ENCODE measurements around the gene KLF6. TPM values are rescaled to one million over a fixed set of nuclear protein-coding genes. Genes with fewer than 3 reads are reported as not detected.

Gene KLF6
- total and polyA plus RNA-seq, 7 experiments from 2014 or later = 142 to 1,870 (median 168) TPM

GRCh38 chr10:3802526-3803265, 17.7 kb upstream of the KLF6 start:
- ChIA-PET CTCF (no interaction called here), POLR2A (interaction anchor here (0.7 to 6.1 kb wide), 3 partner anchors 8 to 25 kb away, joined by 3 to 123 read pairs (median 21); partner anchors contain the start of gene KLF6)
- Mint-ChIP-seq H3K4me3 (no peak overlapping the region), H3K27ac (no peak overlapping the region), H3K9me3 (peaks cover 0 to 6% (median 0%) of the 10 kb centered on the region in 11 donors), H3K36me3 (peaks cover 0 to 16% (median 0%) of the 10 kb centered on the region in 5 donors), H3K4me1 (peaks cover 27 to 76% (median 60%) of the 10 kb centered on the region in 7 donors), H3K27me3 (no peaks in the 10 kb centered on the region)
- Histone ChIP-seq H3K36me3 (ENCODE audit: control insufficient read depth in 2 of 3, insufficient read depth in 3 of 3, low read length in 3 of 3) (no peaks in the 10 kb centered on the region), H3K27me3 (ENCODE audit: control insufficient read depth in 2 of 2, insufficient read depth in 2 of 2, low read length in 2 of 2) (no peaks in the 10 kb centered on the region), H3K4me1 (ENCODE audit: control insufficient read depth in 2 of 2, insufficient read depth in 2 of 2, low read length in 2 of 2) (peaks cover 49 to 58% of the 10 kb centered on the region in 2 donors), H3K9me3 (ENCODE audit: control insufficient read depth in 2 of 3, low read length in 3 of 3) (no peaks in the 10 kb centered on the region), H3K27ac (ENCODE audit: low read depth, low read length) (peak overlapping the region; percentile 82), H3K4me3 (ENCODE audit: low read length) (no peak overlapping the region)
- DNase-seq = no peak
- ATAC-seq = no peak
- intact Hi-C loops (cut with micrococcal nuclease) = no loop called here

- H3K4me1 ChIP-seq (ENCODE audit: control insufficient read depth in 2 of 2, insufficient read depth in 2 of 2, low read length in 2 of 2) = peaks cover 39 to 48% of the 10 kb centered on the region in 2 donors
- H3K9me3 Mint-ChIP-seq = peaks cover 0 to 7% (median 0%) of the 10 kb centered on the region in 11 donors
- intact Hi-C loops (cut with micrococcal nuclease) = no loop called here
Measured at GRCh38 chr10:3801558-3802192, 16.7 kb upstream of the KLF6 start.

DNA sequence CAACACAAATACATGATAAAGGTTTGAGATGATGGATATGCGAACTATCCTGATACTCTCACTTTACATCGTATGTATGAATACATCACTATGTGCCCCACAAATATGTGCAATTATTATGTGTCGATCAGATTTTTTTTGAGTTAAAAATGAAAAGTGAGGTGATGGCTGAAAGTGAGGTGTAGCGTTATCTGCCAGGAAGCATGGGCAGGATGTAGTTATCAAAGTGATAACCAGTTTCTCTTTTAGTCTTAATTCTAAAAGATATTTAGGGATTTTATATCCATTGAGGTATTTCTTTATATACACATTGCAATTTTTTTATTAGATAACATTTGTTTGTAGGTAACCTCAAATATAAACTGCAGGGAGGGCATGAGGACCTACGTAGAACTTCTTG, 15.6 kb upstream of the KLF6 start:
- Histone ChIP-seq H3K4me3 (ENCODE audit: low read length) (no peak overlapping the region), H3K36me3 (ENCODE audit: control insufficient read depth in 2 of 3, insufficient read depth in 3 of 3, low read length in 3 of 3) (no peaks in the 10 kb centered on the region), H3K27me3 (ENCODE audit: control insufficient read depth in 2 of 2, insufficient read depth in 2 of 2, low read length in 2 of 2) (no peaks in the 10 kb centered on the region), H3K4me1 (ENCODE audit: control insufficient read depth in 2 of 2, insufficient read depth in 2 of 2, low read length in 2 of 2) (peaks cover 28 to 37% of the 10 kb centered on the region in 2 donors), H3K27ac (ENCODE audit: low read depth, low read length) (no peak overlapping the region), H3K9me3 (ENCODE audit: control insufficient read depth in 2 of 3, low read length in 3 of 3) (no peaks in the 10 kb centered on the region)
- H3K9me3 Mint-ChIP-seq = peaks cover 0 to 9% (median 0%) of the 10 kb centered on the region in 11 donors
- ChIA-PET POLR2A (interaction anchor here (0.7 to 6.1 kb wide), 6 partner anchors 10 to 160 kb away, joined by 3 to 123 read pairs (median 4); partner anchors contain the start of gene KLF6), CTCF (no interaction called here)
- ATAC-seq (no peak), DNase-seq (no peak)
- no peaks in the 10 kb centered on the region for H3K27me3 Mint-ChIP-seq
- peak overlapping the region in 2 of 10 donors; percentile 18 to 21 for H3K4me3 Mint-ChIP-seq
- H3K36me3 Mint-ChIP-seq = peaks cover 0 to 27% (median 0%) of the 10 kb centered on the region in 5 donors
- peaks cover 9 to 64% (median 39%) of the 10 kb centered on the region in 7 donors for H3K4me1 Mint-ChIP-seq
- H3K27ac Mint-ChIP-seq = peak overlapping the region in 7 of 9 donors; percentile 7 to 72 (median 59)
- intact Hi-C loops (cut with micrococcal nuclease) = no loop called here

More at GRCh38 chr10:3801558-3802192, 16.7 kb upstream of the KLF6 start:
- DNase-seq (no peak), ATAC-seq (no peak)
- H3K27ac ChIP-seq (ENCODE audit: low read depth, low read length) = no peak overlapping the region
- Mint-ChIP-seq H3K4me3 (no peak overlapping the region), H3K4me1 (peaks cover 17 to 72% (median 50%) of the 10 kb centered on the region in 7 donors), H3K36me3 (peaks cover 0 to 21% (median 0%) of the 10 kb centered on the region in 5 donors), H3K27ac (peak overlapping the region in 2 of 9 donors; percentile 7 to 22), H3K27me3 (no peaks in the 10 kb centered on the region)
- ChIA-PET CTCF (interaction anchor here (1.2 kb wide), 1 partner anchor 17 kb away, joined by 3 read pairs; the partner anchor contains the start of gene KLF6), POLR2A (interaction anchor here (0.7 to 6.1 kb wide), 6 partner anchors 8 to 26 kb away, joined by 3 to 123 read pairs (median 4); partner anchors contain the start of gene KLF6)
- H3K36me3 ChIP-seq (ENCODE audit: control insufficient read depth in 2 of 3, insufficient read depth in 3 of 3, low read length in 3 of 3) = no peaks in the 10 kb centered on the region
- no peaks in the 10 kb centered on the region for H3K27me3 ChIP-seq (ENCODE audit: control insufficient read depth in 2 of 2, insufficient read depth in 2 of 2, low read length in 2 of 2)
- no peaks in the 10 kb centered on the region for H3K9me3 ChIP-seq (ENCODE audit: control insufficient read depth in 2 of 3, low read length in 3 of 3)
- no peak overlapping the region for H3K4me3 ChIP-seq (ENCODE audit: low read length)

- no peak for DNase-seq
- intact Hi-C loops (cut with micrococcal nuclease) = no loop called here
- H3K27me3 Mint-ChIP-seq = no peaks in the 10 kb centered on the region
- ChIA-PET POLR2A (interaction anchor here (0.9 to 6.1 kb wide), 2 partner anchors 10 to 13 kb away, joined by 3 to 123 read pairs; partner anchors contain the start of gene KLF6), CTCF (no interaction called here)
- no peaks in the 10 kb centered on the region for H3K9me3 ChIP-seq (ENCODE audit: control insufficient read depth in 2 of 3, low read length in 3 of 3)
- peaks cover 7 to 10% of the 10 kb centered on the region in 2 donors for H3K4me1 ChIP-seq (ENCODE audit: control insufficient read depth in 2 of 2, insufficient read depth in 2 of 2, low read length in 2 of 2)
- no peaks in the 10 kb centered on the region for H3K27me3 ChIP-seq (ENCODE audit: control insufficient read depth in 2 of 2, insufficient read depth in 2 of 2, low read length in 2 of 2)
- H3K27ac Mint-ChIP-seq = peak overlapping the region in 5 of 9 donors; percentile 22 to 52 (median 26)
- no peak overlapping the region for H3K27ac ChIP-seq (ENCODE audit: low read depth, low read length)
- H3K36me3 ChIP-seq (ENCODE audit: control insufficient read depth in 2 of 3, insufficient read depth in 3 of 3, low read length in 3 of 3) = no peaks in the 10 kb centered on the region
- no peak for ATAC-seq
- peaks cover 0 to 41% (median 0%) of the 10 kb centered on the region in 5 donors for H3K36me3 Mint-ChIP-seq
- peaks cover 0 to 44% (median 16%) of the 10 kb centered on the region in 7 donors for H3K4me1 Mint-ChIP-seq
- no peak overlapping the region for H3K4me3 ChIP-seq (ENCODE audit: low read length)
- H3K9me3 Mint-ChIP-seq = peaks cover 0 to 15% (median 0%) of the 10 kb centered on the region in 11 donors
- peak overlapping the region in 1 of 10 donors; percentile 6 for H3K4me3 Mint-ChIP-seq
Measured at GRCh38 chr10:3797750-3798149, 12.7 kb upstream of the KLF6 start.

DNA sequence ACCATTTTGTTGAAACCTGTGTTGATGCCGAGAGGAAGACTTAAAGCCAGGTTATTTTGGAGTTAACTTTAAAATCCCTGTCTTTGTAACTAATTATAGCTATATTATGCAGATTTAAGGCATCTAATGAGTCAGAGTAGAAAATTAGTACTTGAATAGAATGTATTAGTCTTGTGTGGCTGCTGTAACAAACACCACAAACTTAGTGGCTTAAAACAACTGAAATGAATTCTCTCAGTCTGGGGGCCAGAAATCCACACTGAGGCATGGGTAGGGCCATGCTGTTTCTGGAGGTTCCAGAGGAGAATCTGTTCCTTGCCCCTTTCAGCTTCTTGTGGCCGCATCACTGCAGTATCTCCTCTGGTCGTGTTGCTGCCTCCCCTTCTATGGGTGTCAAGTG, 8.5 kb upstream of the KLF6 start:
- no peak overlapping the region for H3K27ac Mint-ChIP-seq
- H3K9me3 Mint-ChIP-seq = peaks cover 0 to 26% (median 8%) of the 10 kb centered on the region in 11 donors
- ChIA-PET CTCF (no interaction called here), POLR2A (interaction anchor here (0.7 to 4.3 kb wide), 6 partner anchors 8 to 138 kb away, joined by 3 to 35 read pairs (median 3); partner anchors contain the start of gene KLF6)
- H3K36me3 ChIP-seq (ENCODE audit: control insufficient read depth in 2 of 3, insufficient read depth in 3 of 3, low read length in 3 of 3) = no peaks in the 10 kb centered on the region
- H3K9me3 ChIP-seq (ENCODE audit: control insufficient read depth in 2 of 3, low read length in 3 of 3) = no peaks in the 10 kb centered on the region
- peaks cover 0 to 18% (median 0%) of the 10 kb centered on the region in 7 donors for H3K4me1 Mint-ChIP-seq
- no peaks in the 10 kb centered on the region for H3K27me3 Mint-ChIP-seq
- no peak for DNase-seq
- H3K4me3 Mint-ChIP-seq = no peak overlapping the region
- intact Hi-C loops (cut with micrococcal nuclease) = no loop called here
- no peak overlapping the region for H3K27ac ChIP-seq (ENCODE audit: low read depth, low read length)
- no peaks in the 10 kb centered on the region for H3K27me3 ChIP-seq (ENCODE audit: control insufficient read depth in 2 of 2, insufficient read depth in 2 of 2, low read length in 2 of 2)
- no peaks in the 10 kb centered on the region for H3K4me1 ChIP-seq (ENCODE audit: control insufficient read depth in 2 of 2, insufficient read depth in 2 of 2, low read length in 2 of 2)
- ATAC-seq = no peak
- H3K36me3 Mint-ChIP-seq = peaks cover 0 to 53% (median 7%) of the 10 kb centered on the region in 5 donors
- H3K4me3 ChIP-seq (ENCODE audit: low read length) = no peak overlapping the region

DNA sequence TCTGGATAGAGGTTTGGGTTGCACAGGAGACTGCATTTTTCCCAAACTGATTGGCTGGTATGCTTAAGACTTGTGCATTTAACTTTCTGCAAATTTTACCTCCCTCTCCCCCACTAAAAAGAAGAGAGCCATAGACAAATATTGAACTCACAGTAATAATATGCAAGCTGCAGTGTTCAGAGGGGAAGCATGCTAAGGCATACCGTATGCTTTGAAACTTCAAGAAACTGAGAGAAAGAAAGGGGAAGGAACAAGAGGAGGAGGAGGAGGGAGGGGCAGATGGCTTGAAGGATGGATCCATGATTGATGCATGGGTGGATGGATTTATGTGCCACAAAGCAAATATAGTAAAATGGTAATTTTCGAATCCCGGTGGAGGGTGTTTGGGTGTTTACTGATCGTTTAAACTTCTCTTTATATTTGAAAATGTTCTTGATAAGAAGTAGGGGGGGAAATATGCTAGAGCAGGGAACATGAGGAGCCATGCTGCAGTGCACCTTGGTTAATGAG, 7.8 kb upstream of the KLF6 start:
- ChIA-PET CTCF (no interaction called here), POLR2A (interaction anchor here (0.6 to 4.3 kb wide), 6 partner anchors 7 to 139 kb away, joined by 3 to 35 read pairs (median 3); partner anchors contain the start of gene KLF6)
- Mint-ChIP-seq H3K4me3 (no peak overlapping the region), H3K4me1 (peaks cover 0 to 14% (median 0%) of the 10 kb centered on the region in 7 donors), H3K9me3 (peaks cover 0 to 26% (median 8%) of the 10 kb centered on the region in 11 donors), H3K27me3 (no peaks in the 10 kb centered on the region), H3K36me3 (peaks cover 0 to 48% (median 7%) of the 10 kb centered on the region in 5 donors), H3K27ac (no peak overlapping the region)
- no peak for DNase-seq
- H3K27ac ChIP-seq (ENCODE audit: low read depth, low read length) = no peak overlapping the region
- no peak for ATAC-seq
- no peaks in the 10 kb centered on the region for H3K36me3 ChIP-seq (ENCODE audit: control insufficient read depth in 2 of 3, insufficient read depth in 3 of 3, low read length in 3 of 3)
- H3K9me3 ChIP-seq (ENCODE audit: control insufficient read depth in 2 of 3, low read length in 3 of 3) = no peaks in the 10 kb centered on the region
- H3K4me3 ChIP-seq (ENCODE audit: low read length) = no peak overlapping the region
- no peaks in the 10 kb centered on the region for H3K27me3 ChIP-seq (ENCODE audit: control insufficient read depth in 2 of 2, insufficient read depth in 2 of 2, low read length in 2 of 2)
- H3K4me1 ChIP-seq (ENCODE audit: control insufficient read depth in 2 of 2, insufficient read depth in 2 of 2, low read length in 2 of 2) = no peaks in the 10 kb centered on the region
- intact Hi-C loops (cut with micrococcal nuclease) = no loop called here

Data from naive thymus-derived CD4-positive, alpha-beta T cell (primary cell).